ENCODE data around the gene GLIS2.

The GLIS2 gene

DNA sequence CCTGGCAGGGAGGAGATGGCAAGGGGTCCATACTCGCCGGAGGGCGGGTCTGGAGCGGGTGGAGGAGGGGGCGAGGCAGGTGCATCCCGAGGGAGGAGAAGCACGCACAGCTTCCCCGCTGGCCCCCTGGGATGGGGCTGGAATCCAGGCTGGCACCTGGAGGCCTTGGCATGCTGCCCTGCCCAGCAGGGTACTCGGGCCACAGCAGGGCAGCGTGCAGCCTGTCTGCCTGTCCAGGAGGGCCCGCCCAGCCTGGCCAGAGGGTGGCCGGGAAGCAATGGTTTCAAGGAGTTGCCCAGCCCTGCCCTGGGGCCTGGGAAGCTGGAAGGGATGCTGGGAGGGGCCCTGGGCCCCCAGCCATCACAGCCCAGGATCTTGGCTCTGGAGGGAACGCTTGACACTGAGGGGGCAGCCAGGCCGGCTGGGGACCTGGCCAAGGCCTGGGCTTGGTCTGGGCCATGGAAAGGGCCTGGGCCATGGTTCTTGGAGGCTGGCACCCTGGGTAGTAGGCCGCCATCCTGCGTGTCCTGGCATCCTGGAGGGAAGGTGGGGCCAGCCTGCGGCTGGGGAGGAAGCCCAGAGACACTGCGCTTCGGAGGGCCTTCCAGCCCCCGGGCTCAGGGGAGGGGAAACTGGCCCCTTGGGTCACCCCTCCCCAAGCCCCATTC, 1.1 kb downstream of the GLIS2 start (continued):
- TF ChIP-seq WT1 (tag by site-specific recombination; IDR thresholded peaks at IDR 0.05) (peak; percentile 42; the same call in 1 of the 2 replicates), GLIS2 (tag by site-specific recombination; IDR thresholded peaks at IDR 0.05) (peak; percentile 46; the same call in 1 of the 2 replicates), GLIS1 (tag by site-specific recombination; IDR thresholded peaks at IDR 0.05) (peak; percentile 97), ZNF423 (tag by site-specific recombination; IDR thresholded peaks at IDR 0.05) (peak; percentile 86; the same call in 1 of the 2 replicates), KLF7 (tag by site-specific recombination; IDR thresholded peaks at IDR 0.05; ENCODE audit: borderline replicate concordance) (0 out of 2 replicates have a peak, but pooled peaks have one; percentile 14), ZEB2 (tag by site-specific recombination; IDR thresholded peaks at IDR 0.05) (peak; percentile 72; the same call in 1 of the 2 replicates), KLF8 (tag by site-specific recombination; IDR thresholded peaks at IDR 0.05) (peak; percentile 41; the same call in 1 of the 2 replicates), SP3 (tag by site-specific recombination; IDR thresholded peaks at IDR 0.05) (peak; percentile 59), FEZF1 (tag by site-specific recombination; IDR thresholded peaks at IDR 0.05) (no peak), ZNF335 (tag by site-specific recombination; conservative IDR thresholded peaks at IDR 0.05) (no peak), ZFP69B (tag by site-specific recombination; IDR thresholded peaks at IDR 0.05) (no peak), ZNF747 (tag by site-specific recombination; IDR thresholded peaks at IDR 0.05) (no peak), ZNF292 (tag by site-specific recombination; IDR thresholded peaks at IDR 0.05; ENCODE audit: borderline replicate concordance, low read depth) (no peak), ZBTB8A (tag by site-specific recombination; IDR thresholded peaks at IDR 0.05) (peak; percentile 83), ZNF155 (tag by site-specific recombination; IDR thresholded peaks at IDR 0.05) (no peak)
- TF ChIP-seq, protein P1, sequence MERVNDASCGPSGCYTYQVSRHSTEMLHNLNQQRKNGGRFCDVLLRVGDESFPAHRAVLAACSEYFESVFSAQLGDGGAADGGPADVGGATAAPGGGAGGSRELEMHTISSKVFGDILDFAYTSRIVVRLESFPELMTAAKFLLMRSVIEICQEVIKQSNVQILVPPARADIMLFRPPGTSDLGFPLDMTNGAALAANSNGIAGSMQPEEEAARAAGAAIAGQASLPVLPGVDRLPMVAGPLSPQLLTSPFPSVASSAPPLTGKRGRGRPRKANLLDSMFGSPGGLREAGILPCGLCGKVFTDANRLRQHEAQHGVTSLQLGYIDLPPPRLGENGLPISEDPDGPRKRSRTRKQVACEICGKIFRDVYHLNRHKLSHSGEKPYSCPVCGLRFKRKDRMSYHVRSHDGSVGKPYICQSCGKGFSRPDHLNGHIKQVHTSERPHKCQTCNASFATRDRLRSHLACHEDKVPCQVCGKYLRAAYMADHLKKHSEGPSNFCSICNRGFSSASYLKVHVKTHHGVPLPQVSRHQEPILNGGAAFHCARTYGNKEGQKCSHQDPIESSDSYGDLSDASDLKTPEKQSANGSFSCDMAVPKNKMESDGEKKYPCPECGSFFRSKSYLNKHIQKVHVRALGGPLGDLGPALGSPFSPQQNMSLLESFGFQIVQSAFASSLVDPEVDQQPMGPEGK (tag by site-specific recombination; IDR thresholded peaks at IDR 0.05), result peak; percentile 80
- TF ChIP-seq, protein P2, sequence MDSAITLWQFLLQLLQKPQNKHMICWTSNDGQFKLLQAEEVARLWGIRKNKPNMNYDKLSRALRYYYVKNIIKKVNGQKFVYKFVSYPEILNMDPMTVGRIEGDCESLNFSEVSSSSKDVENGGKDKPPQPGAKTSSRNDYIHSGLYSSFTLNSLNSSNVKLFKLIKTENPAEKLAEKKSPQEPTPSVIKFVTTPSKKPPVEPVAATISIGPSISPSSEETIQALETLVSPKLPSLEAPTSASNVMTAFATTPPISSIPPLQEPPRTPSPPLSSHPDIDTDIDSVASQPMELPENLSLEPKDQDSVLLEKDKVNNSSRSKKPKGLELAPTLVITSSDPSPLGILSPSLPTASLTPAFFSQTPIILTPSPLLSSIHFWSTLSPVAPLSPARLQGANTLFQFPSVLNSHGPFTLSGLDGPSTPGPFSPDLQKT (IDR thresholded peaks at IDR 0.05; ENCODE audit: borderline replicate concordance, low read depth, low read length), result no peak
- TF ChIP-seq, protein P3, sequence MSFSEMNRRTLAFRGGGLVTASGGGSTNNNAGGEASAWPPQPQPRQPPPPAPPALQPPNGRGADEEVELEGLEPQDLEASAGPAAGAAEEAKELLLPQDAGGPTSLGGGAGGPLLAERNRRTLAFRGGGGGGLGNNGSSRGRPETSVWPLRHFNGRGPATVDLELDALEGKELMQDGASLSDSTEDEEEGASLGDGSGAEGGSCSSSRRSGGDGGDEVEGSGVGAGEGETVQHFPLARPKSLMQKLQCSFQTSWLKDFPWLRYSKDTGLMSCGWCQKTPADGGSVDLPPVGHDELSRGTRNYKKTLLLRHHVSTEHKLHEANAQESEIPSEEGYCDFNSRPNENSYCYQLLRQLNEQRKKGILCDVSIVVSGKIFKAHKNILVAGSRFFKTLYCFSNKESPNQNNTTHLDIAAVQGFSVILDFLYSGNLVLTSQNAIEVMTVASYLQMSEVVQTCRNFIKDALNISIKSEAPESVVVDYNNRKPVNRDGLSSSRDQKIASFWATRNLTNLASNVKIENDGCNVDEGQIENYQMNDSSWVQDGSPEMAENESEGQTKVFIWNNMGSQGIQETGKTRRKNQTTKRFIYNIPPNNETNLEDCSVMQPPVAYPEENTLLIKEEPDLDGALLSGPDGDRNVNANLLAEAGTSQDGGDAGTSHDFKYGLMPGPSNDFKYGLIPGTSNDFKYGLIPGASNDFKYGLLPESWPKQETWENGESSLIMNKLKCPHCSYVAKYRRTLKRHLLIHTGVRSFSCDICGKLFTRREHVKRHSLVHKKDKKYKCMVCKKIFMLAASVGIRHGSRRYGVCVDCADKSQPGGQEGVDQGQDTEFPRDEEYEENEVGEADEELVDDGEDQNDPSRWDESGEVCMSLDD (tag by site-specific recombination; IDR thresholded peaks at IDR 0.05), result no peak
- TF ChIP-seq, protein P4, sequence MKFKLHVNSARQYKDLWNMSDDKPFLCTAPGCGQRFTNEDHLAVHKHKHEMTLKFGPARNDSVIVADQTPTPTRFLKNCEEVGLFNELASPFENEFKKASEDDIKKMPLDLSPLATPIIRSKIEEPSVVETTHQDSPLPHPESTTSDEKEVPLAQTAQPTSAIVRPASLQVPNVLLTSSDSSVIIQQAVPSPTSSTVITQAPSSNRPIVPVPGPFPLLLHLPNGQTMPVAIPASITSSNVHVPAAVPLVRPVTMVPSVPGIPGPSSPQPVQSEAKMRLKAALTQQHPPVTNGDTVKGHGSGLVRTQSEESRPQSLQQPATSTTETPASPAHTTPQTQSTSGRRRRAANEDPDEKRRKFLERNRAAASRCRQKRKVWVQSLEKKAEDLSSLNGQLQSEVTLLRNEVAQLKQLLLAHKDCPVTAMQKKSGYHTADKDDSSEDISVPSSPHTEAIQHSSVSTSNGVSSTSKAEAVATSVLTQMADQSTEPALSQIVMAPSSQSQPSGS (tag by site-specific recombination; IDR thresholded peaks at IDR 0.05; ENCODE audit: low read depth), result no peak
